WERI-Rb-1 (cell line): ENCODE results near the gene DESI1.
A peak's percentile ranks its signal among the peaks of the same experiment; 100 is the strongest.
"Not testable (repeated sequence)": the region's sequence is repeated elsewhere in the genome, so short reads cannot be mapped to it uniquely, and the experiment has no call there.

Experiments
- DNase-seq: peaks from one replicate; pipeline ENCODE4 v3.0.0-alpha.2; 2020
- H3K27ac ChIP-seq: fragments of 250-450 bp; sonication (Bioruptor Pico); 2 replicates; pipeline ENCODE4 v1.5.1; 2020; ENCODE audit warnings: mild to moderate bottlenecking, moderate library complexity
- H3K27me3 ChIP-seq: fragments of 250-450 bp; sonication (Bioruptor Pico); 2 replicates; pipeline ENCODE4 v1.5.1; 2021; ENCODE audit warnings: mild to moderate bottlenecking, low read depth, moderate library complexity; ENCODE audit not compliant: insufficient read depth, severe bottlenecking
- H3K36me3 ChIP-seq: fragments of 250-450 bp; sonication (Bioruptor Pico); 2 replicates; pipeline ENCODE4 v1.5.1; 2020; ENCODE audit warnings: mild to moderate bottlenecking, moderate library complexity
- H3K4me3 ChIP-seq: 2 replicates; pipeline ENCODE4 v1.5.1; 2011; ENCODE audit warnings: low read depth, mild to moderate bottlenecking, control low read depth, low read length
- H3K9me3 ChIP-seq: fragments of 250-450 bp; sonication (Bioruptor Pico); 2 replicates; pipeline ENCODE4 v1.5.1; 2021; ENCODE audit warnings: mild to moderate bottlenecking, moderate library complexity; ENCODE audit not compliant: severe bottlenecking
- TF ChIP-seq, protein P1 (sequence below): IDR thresholded peaks from 2 replicates; pipeline ENCODE4 v1.5.1; 2011; ENCODE audit warnings: low read depth, mild to moderate bottlenecking, control low read depth, inconsistent platforms, low read length

The DESI1 gene

DNA sequence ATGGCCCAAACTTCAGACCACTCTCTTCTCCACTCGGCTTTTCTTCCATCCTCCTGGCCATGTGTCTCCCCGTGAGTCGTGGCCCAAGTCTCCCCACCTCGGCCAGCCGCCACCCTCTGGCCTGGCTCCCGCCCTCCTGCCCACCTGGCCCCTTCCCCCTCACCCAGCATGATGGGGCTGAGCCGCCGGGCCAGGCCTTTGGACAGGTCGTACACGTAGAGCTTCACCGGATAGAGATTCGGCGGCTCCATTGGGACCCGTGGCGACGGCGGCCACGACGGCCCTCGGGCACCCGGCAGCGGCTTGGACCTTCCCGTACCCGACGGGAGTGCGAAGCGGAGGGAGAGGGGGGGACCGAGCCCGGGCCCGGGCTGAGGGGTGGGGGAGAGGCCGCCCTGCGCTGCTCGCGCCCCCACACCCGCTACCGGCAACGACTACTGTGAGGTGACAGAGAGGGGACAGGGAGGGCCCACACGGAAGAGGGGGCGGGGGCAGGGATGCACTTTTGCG lies at the start of gene DESI1:
Gene DESI1 (minus strand): TSS at position 455 of the 510 bp plus-strand sequence. CDS start 204 bp downstream, at position 251.
- no peak for DNase-seq
- H3K27ac ChIP-seq = peak within 1 kb of the TSS; percentile 99
- peaks cover 48% of the 10 kb centered on the region for H3K36me3 ChIP-seq

DNA sequence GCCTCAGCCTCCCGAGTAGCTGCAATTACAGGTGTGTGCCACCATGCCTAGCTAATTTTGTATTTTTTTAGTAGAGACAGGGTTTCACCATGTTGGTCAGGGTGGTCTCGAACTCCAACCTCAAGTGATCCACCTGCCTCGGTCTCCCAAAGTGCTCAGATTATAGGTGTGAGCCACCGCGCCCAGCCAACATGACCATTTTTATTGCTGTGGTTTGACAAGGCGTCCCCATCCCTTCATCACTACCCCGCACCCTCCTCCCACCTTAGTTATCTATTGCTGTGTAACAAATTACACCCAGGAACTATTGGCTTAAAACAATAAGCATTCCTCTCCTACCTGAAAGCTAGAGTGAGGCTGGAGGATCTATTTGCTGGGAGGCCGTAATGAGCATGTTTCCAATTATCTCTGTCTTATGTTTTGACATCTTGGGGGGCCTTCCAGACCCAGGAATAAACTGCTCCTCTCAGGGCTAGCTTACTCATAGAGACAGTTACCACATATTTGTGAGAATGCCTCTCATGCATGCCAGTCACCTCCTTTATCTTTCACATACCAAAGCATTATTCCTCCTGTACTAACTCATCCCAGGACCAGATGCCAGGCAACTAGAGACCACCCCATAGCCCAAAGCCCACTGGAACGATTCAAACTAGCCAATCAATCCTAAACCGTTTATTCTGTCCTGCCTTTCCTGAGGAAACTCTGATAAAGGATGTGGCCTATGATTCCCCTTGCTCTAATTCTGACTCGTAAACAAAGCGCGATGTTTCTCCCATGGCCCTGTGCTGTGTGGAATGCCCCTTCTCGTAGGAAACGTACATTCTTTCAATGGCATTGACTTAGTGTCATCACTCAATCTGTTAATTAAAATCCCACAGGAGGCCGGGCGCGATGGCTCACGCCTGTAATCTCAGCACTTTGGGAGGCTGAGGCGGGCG lies 48.4 kb upstream of the DESI1 start:
- no peaks in the 10 kb centered on the region for H3K27me3 ChIP-seq
- H3K36me3 ChIP-seq = peaks cover 16% of the 10 kb centered on the region
- no peak overlapping the region for H3K4me3 ChIP-seq
- TF ChIP-seq, protein P1, sequence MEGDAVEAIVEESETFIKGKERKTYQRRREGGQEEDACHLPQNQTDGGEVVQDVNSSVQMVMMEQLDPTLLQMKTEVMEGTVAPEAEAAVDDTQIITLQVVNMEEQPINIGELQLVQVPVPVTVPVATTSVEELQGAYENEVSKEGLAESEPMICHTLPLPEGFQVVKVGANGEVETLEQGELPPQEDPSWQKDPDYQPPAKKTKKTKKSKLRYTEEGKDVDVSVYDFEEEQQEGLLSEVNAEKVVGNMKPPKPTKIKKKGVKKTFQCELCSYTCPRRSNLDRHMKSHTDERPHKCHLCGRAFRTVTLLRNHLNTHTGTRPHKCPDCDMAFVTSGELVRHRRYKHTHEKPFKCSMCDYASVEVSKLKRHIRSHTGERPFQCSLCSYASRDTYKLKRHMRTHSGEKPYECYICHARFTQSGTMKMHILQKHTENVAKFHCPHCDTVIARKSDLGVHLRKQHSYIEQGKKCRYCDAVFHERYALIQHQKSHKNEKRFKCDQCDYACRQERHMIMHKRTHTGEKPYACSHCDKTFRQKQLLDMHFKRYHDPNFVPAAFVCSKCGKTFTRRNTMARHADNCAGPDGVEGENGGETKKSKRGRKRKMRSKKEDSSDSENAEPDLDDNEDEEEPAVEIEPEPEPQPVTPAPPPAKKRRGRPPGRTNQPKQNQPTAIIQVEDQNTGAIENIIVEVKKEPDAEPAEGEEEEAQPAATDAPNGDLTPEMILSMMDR = no peak
- H3K9me3 ChIP-seq = no peaks in the 10 kb centered on the region
- no peak for DNase-seq
- H3K27ac ChIP-seq = no peak overlapping the region

More for the DNA sequence above, at the start of gene DESI1:
- no peaks in the 10 kb centered on the region for H3K9me3 ChIP-seq
- peak within 1 kb of the TSS; percentile 73 for H3K4me3 ChIP-seq
- H3K27me3 ChIP-seq = no peaks in the 10 kb centered on the region
- TF ChIP-seq, protein P1 = no peak

DNA sequence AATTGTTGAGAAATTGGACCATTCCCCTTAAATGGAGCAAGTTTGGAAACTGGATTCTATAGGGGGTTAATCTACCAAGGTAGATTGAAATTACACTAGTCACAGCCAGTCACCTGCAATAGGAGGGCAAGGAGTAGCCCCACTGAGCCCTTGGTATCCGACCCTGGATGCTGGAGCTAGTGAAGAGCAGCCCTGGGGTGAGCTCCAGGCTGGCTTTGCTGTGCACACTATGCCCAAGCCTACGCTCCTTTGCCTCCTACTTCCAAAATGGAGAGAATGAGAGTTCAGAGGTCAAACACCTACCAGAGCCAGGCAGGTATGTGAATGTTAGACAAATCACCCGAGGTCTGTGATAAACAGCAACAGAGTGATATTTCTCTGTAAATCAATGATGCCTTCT lies 44.1 kb upstream of the DESI1 start:
- no peak for DNase-seq
- Histone ChIP-seq H3K27me3 (no peaks in the 10 kb centered on the region), H3K27ac (no peak overlapping the region), H3K4me3 (no peak overlapping the region), H3K36me3 (peaks cover 56% of the 10 kb centered on the region), H3K9me3 (no peaks in the 10 kb centered on the region)
- TF ChIP-seq, protein P1 = no peak

DNA sequence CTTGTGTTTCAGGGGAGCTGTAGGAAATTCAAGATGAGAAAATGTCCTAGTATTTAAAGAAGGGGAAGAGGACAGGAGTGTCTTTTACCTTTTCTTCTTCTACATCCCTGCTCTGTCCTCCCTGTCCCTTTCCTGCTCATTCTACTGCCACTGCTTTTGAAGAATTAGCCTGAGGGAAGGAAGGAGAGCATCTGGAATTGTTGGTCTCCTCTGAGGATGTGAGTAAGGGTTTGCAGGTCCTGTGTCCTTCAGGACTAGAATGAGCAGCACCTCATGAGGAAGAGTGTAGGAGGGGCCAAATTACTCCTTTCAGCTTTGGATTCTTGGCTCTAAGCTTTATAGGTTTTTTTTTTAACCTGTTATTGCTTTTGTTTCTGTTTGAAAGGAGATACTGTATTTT lies 43.6 kb upstream of the DESI1 start:
- H3K27ac ChIP-seq = no peak overlapping the region
- DNase-seq = no peak

DNA sequence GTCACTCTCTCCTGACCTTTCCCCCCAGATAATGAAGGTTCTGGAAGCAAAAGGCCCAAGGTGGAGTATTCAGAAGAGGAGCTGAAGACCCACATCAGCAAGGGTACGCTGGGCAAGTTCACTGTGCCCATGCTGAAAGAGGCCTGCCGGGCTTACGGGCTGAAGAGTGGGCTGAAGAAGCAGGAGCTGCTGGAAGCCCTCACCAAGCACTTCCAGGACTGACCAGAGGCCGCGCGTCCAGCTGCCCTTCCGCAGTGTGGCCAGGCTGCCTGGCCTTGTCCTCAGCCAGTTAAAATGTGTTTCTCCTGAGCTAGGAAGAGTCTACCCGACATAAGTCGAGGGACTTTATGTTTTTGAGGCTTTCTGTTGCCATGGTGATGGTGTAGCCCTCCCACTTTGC lies 42.8 kb upstream of the DESI1 start:
- H3K36me3 ChIP-seq = peaks cover 69% of the 10 kb centered on the region
- not testable (repeated sequence) for H3K9me3 ChIP-seq, H3K4me3 ChIP-seq, H3K27ac ChIP-seq, DNase-seq, H3K27me3 ChIP-seq

More for the DNA sequence above, 43.6 kb upstream of the DESI1 start:
- Histone ChIP-seq H3K9me3 (no peaks in the 10 kb centered on the region), H3K36me3 (peaks cover 60% of the 10 kb centered on the region), H3K4me3 (no peak overlapping the region), H3K27me3 (no peaks in the 10 kb centered on the region)
- TF ChIP-seq, protein P1 = no peak

DNA sequence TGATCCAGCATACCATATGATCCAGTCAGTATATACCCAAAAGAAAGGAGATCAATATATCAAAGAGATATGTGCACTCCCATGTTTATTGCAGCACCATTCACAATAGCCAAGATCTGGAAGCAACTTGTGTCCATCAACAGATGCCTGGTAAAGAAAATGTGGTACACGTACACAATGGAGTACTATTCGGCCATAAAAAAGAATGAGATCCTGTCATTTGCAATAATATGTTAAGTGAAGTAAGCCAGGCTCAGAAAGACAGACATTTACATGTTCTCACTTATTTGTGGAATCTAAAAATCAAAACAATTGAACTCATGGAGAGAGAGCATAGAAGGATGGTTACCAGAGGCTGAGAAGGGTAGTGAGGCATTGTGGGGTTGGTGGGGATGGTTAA lies 40.9 kb upstream of the DESI1 start:
- DNase-seq = no peak
- Histone ChIP-seq H3K27ac (no peak overlapping the region), H3K36me3 (peaks cover 87% of the 10 kb centered on the region), H3K4me3 (no peak overlapping the region), H3K9me3 (no peaks in the 10 kb centered on the region), H3K27me3 (no peaks in the 10 kb centered on the region)
- TF ChIP-seq, protein P1 = no peak
